ENCODE results near the gene APOL1.
"Not testable (repeated sequence)": the region's sequence is repeated elsewhere in the genome, so short reads cannot be mapped to it uniquely, and the experiment has no call there.

DNA sequence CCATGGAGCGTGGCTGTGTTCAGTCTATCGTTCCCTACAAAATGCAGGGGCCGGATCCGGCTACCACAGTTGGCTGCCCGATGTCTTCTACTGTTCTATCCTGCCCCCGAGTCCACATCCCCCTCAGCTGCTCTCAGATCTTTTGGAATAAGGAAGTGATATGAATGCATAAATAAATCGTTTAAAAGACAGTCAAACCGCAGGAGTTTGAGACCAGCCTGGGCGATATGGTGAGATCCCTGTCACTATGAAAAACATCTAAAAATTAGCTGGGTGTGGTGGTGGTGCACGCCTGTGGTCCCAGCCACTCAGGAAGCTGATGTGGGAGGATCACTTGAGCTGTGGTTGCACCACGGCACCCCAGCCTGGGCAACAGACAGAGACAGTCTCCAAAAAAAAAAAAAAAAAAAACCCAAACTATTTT is 37.0 kb downstream of the APOL1 start:
- TF ChIP-seq, protein P1, sequence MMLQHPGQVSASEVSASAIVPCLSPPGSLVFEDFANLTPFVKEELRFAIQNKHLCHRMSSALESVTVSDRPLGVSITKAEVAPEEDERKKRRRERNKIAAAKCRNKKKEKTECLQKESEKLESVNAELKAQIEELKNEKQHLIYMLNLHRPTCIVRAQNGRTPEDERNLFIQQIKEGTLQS (IDR thresholded peaks at IDR 0.05) = not testable (repeated sequence)
- not testable (repeated sequence) for TF ChIP-seq POLR2A (IDR thresholded peaks at IDR 0.05; ENCODE audit: borderline replicate concordance, extremely low read depth, insufficient read depth, insufficient read length); TCF7L2 (IDR thresholded peaks at IDR 0.05; ENCODE audit: borderline replicate concordance, extremely low read depth, insufficient read depth, insufficient read length); EZH2phosphoT487 (IDR thresholded peaks at IDR 0.05; ENCODE audit: borderline replicate concordance); POLR2AphosphoS5 (IDR thresholded peaks at IDR 0.05; ENCODE audit: low read depth, low read length); YY1 (IDR thresholded peaks at IDR 0.05; ENCODE audit: extremely low read depth, insufficient replicate concordance, low read depth, low read length)
- TF ChIP-seq, protein P2, sequence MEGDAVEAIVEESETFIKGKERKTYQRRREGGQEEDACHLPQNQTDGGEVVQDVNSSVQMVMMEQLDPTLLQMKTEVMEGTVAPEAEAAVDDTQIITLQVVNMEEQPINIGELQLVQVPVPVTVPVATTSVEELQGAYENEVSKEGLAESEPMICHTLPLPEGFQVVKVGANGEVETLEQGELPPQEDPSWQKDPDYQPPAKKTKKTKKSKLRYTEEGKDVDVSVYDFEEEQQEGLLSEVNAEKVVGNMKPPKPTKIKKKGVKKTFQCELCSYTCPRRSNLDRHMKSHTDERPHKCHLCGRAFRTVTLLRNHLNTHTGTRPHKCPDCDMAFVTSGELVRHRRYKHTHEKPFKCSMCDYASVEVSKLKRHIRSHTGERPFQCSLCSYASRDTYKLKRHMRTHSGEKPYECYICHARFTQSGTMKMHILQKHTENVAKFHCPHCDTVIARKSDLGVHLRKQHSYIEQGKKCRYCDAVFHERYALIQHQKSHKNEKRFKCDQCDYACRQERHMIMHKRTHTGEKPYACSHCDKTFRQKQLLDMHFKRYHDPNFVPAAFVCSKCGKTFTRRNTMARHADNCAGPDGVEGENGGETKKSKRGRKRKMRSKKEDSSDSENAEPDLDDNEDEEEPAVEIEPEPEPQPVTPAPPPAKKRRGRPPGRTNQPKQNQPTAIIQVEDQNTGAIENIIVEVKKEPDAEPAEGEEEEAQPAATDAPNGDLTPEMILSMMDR (IDR thresholded peaks at IDR 0.05 in 2 of 3, conservative IDR thresholded peaks at IDR 0.05 in 1 of 3; ENCODE audit: borderline replicate concordance in 1 of 3, insufficient read depth in 1 of 3, low read depth in 2 of 3, low read length in 2 of 3) = not testable (repeated sequence)

Measured in HCT116 (cell line).